ENCODE data around the gene FBXO48. TPM values are rescaled to one million over a fixed set of nuclear protein-coding genes. Genes with fewer than 3 reads are reported as not detected.

FBXO48 gene
- total RNA-seq, 4 donors from 2014 or later, result 0.60 to 2.6 (median 2.2) TPM

- Histone ChIP-seq H3K36me3 (no peaks in the 10 kb centered on the region), H3K4me1 (peaks cover 0 to 11% (median 4%) of the 10 kb centered on the region in 4 donors), H3K4me3 (no peak overlapping the region), H3K9me3 (no peaks in the 10 kb centered on the region), H3K27ac (no peak overlapping the region), H3K27me3 (no peaks in the 10 kb centered on the region)
- in situ Hi-C loops (cut with MboI; ENCODE audit: low pct_ligation_motif_present in 1 of 4, low pct_unique_long_range_greater_than_20kb in 1 of 4, low sequenced_read_pairs in 3 of 4) (loop anchor here (25.0 kb wide), 2 partner anchors 262 to 437 kb away; partner anchors contain the start of gene ARHGAP25 (in 2 of the 4)), intact Hi-C loops (cut with DNase I; ENCODE audit: low total_unique reads) (no loop called here)
- no peak for DNase-seq
- TF ChIP-seq POLR2AphosphoS5 (IDR thresholded peaks at IDR 0.05), result no peak
- TF ChIP-seq POLR2A (IDR thresholded peaks at IDR 0.05), result no peak
- no peak for TF ChIP-seq EP300 (IDR thresholded peaks at IDR 0.05; ENCODE audit: low read depth)
- TF ChIP-seq CTCF (IDR thresholded peaks at IDR 0.05), result no peak
Measured at GRCh38 chr2:68475110-68475509, 8.0 kb upstream of the FBXO48 start.

GRCh38 chr2:68472796-68473414 lies 5.8 kb upstream of the FBXO48 start:
- DNase-seq, result no peak
- Histone ChIP-seq H3K27ac (no peak overlapping the region), H3K4me1 (peaks cover 7 to 32% (median 14%) of the 10 kb centered on the region in 4 donors), H3K27me3 (no peaks in the 10 kb centered on the region), H3K4me3 (no peak overlapping the region), H3K36me3 (no peaks in the 10 kb centered on the region), H3K9me3 (no peaks in the 10 kb centered on the region)
- in situ Hi-C loops (cut with MboI; ENCODE audit: low pct_ligation_motif_present in 1 of 4, low pct_unique_long_range_greater_than_20kb in 1 of 4, low sequenced_read_pairs in 3 of 4) (no loop called here), intact Hi-C loops (cut with DNase I; ENCODE audit: low total_unique reads) (no loop called here)
- TF ChIP-seq EP300 (IDR thresholded peaks at IDR 0.05; ENCODE audit: low read depth) (no peak), CTCF (IDR thresholded peaks at IDR 0.05) (no peak), POLR2AphosphoS5 (IDR thresholded peaks at IDR 0.05) (no peak), POLR2A (IDR thresholded peaks at IDR 0.05) (no peak)
- WGBS, 2 donors (ENCODE audit: low coverage in 1 of 2), result 92 to 94% methylated on average over 3 of the region's 3 CpGs

- 96% methylated on average over 2 of the region's 2 CpGs; no CpG with 5 or more reads in 1 of the 2 donors for WGBS, 2 donors (ENCODE audit: low coverage in 1 of 2)
- in situ Hi-C loops (cut with MboI; ENCODE audit: low pct_ligation_motif_present in 1 of 4, low pct_unique_long_range_greater_than_20kb in 1 of 4, low sequenced_read_pairs in 3 of 4), result no loop called here
- no peak overlapping the region for H3K27ac ChIP-seq
Measured at GRCh38 chr2:68471385-68471784, 4.3 kb upstream of the FBXO48 start.

GRCh38 chr2:68469935-68470334 lies 2.8 kb upstream of the FBXO48 start:
- in situ Hi-C loops (cut with MboI; ENCODE audit: low pct_ligation_motif_present in 1 of 4, low pct_unique_long_range_greater_than_20kb in 1 of 4, low sequenced_read_pairs in 3 of 4), result loop anchor here in 1 of 4 donors (10.0 kb wide), 1 partner anchor 235 kb away; no protein-coding TSS in a partner anchor
- H3K4me3 ChIP-seq, result no peak overlapping the region
- no peak overlapping the region for H3K27ac ChIP-seq
- DNase-seq, result no peak
- whole genome bisulfite sequencing, 2 donors (ENCODE audit: low coverage in 1 of 2), result 20 to 72% methylated on average over 1 of the region's 1 CpG
- no peaks in the 10 kb centered on the region for H3K36me3 ChIP-seq
- TF ChIP-seq CTCF (IDR thresholded peaks at IDR 0.05) (no peak), POLR2A (IDR thresholded peaks at IDR 0.05) (no peak), POLR2AphosphoS5 (IDR thresholded peaks at IDR 0.05) (no peak), EP300 (IDR thresholded peaks at IDR 0.05; ENCODE audit: low read depth) (no peak)
- intact Hi-C loops (cut with DNase I; ENCODE audit: low total_unique reads), result loop anchor here (10.0 kb wide), 1 partner anchor 455 kb away; no protein-coding TSS in a partner anchor
- H3K4me1 ChIP-seq, result peaks cover 13 to 32% (median 20%) of the 10 kb centered on the region in 4 donors
- no peaks in the 10 kb centered on the region for H3K27me3 ChIP-seq
- no peaks in the 10 kb centered on the region for H3K9me3 ChIP-seq

More at GRCh38 chr2:68471385-68471784, 4.3 kb upstream of the FBXO48 start:
- Histone ChIP-seq H3K4me1 (peaks cover 8 to 35% (median 17%) of the 10 kb centered on the region in 4 donors), H3K9me3 (no peaks in the 10 kb centered on the region), H3K4me3 (no peak overlapping the region), H3K36me3 (no peaks in the 10 kb centered on the region), H3K27me3 (no peaks in the 10 kb centered on the region)
- TF ChIP-seq EP300 (IDR thresholded peaks at IDR 0.05; ENCODE audit: low read depth) (no peak), POLR2AphosphoS5 (IDR thresholded peaks at IDR 0.05) (no peak), POLR2A (IDR thresholded peaks at IDR 0.05) (no peak), CTCF (IDR thresholded peaks at IDR 0.05) (no peak)
- intact Hi-C loops (cut with DNase I; ENCODE audit: low total_unique reads), result no loop called here
- DNase-seq, result no peak
